ENCODE data around the gene PET100.
A peak's percentile ranks its signal among the peaks of the same experiment; 100 is the strongest.

PET100 gene

GRCh38 chr19:7679771-7680605, 50.4 kb downstream of the PET100 start:
- H3K27me3 ChIP-seq (ENCODE audit: control insufficient read depth, insufficient read depth, low read length): peaks cover 3% of the 10 kb centered on the region
- no peak overlapping the region for H3K27ac ChIP-seq
- no peak overlapping the region for H3K9ac ChIP-seq
- no peaks in the 10 kb centered on the region for H3K36me3 ChIP-seq (ENCODE audit: control insufficient read depth, insufficient read depth, low read length)
- H3K79me2 ChIP-seq: no peaks in the 10 kb centered on the region
- no peak for TF ChIP-seq CTCF (IDR thresholded peaks at IDR 0.05)
- H3K9me3 ChIP-seq (ENCODE audit: control insufficient read depth, low read length): no peaks in the 10 kb centered on the region
- peaks cover 3% of the 10 kb centered on the region for H3K4me1 ChIP-seq
- H2AFZ ChIP-seq: peak overlapping the region; percentile 99
- peak overlapping the region; percentile 99 for H3K4me3 ChIP-seq (ENCODE audit: low read depth, low read length)
- peak overlapping the region; percentile 90 for H3K4me2 ChIP-seq (ENCODE audit: low read length)

GRCh38 chr19:7680606-7681339, 51.2 kb downstream of the PET100 start, which contains the start of gene TRAPPC5:
TRAPPC5 (plus strand) TSS chr19:7680833; CDS start chr19:7682254, 1,421 bp downstream.
- H3K4me1 ChIP-seq: peaks cover 3% of the 10 kb centered on the region
- no peaks in the 10 kb centered on the region for H3K79me2 ChIP-seq
- peak within 1 kb of the TSS; percentile 72 for H3K27ac ChIP-seq
- no peaks in the 10 kb centered on the region for H3K36me3 ChIP-seq (ENCODE audit: control insufficient read depth, insufficient read depth, low read length)
- H3K4me3 ChIP-seq (ENCODE audit: low read depth, low read length): peak within 1 kb of the TSS; percentile 99
- H3K9ac ChIP-seq: peak within 1 kb of the TSS; percentile 99
- H3K9me3 ChIP-seq (ENCODE audit: control insufficient read depth, low read length): no peaks in the 10 kb centered on the region
- peak within 1 kb of the TSS; percentile 99 for H2AFZ ChIP-seq
- peak; percentile 99 for TF ChIP-seq CTCF (IDR thresholded peaks at IDR 0.05)
- H3K27me3 ChIP-seq (ENCODE audit: control insufficient read depth, insufficient read depth, low read length): peaks cover 3% of the 10 kb centered on the region
- H3K4me2 ChIP-seq (ENCODE audit: low read length): peak within 1 kb of the TSS; percentile 90
